C4-2B (cell line): ENCODE data around the gene TSC22D1.

Experiments used
- ZFX ChIP-seq: fragments of 450-650 bp; IDR thresholded peaks from 2 replicates; pipeline ENCODE4 v1.6.1; 2017
- TF ChIP-seq, protein P1 (sequence below): fragments of 450-650 bp; conservative IDR thresholded peaks from 2 replicates; pipeline ENCODE4 v1.5.1; 2017; ENCODE audit warnings: mild to moderate bottlenecking

DNA sequence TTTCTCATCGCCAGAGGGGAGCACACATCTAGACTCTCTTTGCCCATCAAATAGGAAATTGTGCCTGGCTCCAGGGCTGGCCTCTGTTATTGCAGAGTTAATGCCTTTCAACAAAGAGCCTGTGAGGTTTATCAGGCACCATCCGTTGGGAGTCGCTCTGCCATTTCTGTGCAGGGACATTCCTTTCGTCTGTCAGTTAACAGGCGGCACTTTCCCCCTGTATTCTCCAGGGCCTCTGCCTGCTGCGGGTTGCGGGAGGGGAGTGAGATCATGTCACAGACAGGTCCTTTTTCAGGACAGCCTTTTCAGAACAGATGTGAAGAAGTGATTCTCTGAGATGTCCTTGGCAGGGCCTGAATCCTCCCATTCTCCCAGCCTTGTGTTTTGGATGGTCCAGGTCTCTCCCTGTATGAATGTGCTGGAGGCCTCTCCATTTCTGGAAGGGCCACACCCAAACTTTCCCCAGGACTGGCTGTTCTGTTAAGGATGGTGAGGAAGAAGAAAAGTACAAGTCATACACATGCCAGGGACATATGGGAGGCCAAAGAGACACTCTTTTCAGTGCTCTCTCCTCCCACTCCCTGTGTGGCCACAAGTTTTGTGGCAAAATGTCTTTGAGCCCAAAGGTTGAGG, 187.6 kb downstream of the TSC22D1 start:
- TF ChIP-seq, protein P1, sequence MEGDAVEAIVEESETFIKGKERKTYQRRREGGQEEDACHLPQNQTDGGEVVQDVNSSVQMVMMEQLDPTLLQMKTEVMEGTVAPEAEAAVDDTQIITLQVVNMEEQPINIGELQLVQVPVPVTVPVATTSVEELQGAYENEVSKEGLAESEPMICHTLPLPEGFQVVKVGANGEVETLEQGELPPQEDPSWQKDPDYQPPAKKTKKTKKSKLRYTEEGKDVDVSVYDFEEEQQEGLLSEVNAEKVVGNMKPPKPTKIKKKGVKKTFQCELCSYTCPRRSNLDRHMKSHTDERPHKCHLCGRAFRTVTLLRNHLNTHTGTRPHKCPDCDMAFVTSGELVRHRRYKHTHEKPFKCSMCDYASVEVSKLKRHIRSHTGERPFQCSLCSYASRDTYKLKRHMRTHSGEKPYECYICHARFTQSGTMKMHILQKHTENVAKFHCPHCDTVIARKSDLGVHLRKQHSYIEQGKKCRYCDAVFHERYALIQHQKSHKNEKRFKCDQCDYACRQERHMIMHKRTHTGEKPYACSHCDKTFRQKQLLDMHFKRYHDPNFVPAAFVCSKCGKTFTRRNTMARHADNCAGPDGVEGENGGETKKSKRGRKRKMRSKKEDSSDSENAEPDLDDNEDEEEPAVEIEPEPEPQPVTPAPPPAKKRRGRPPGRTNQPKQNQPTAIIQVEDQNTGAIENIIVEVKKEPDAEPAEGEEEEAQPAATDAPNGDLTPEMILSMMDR = no peak
- TF ChIP-seq ZFX = no peak
